ENCODE measurements around the gene PCSK5. TPM values are rescaled to one million over a fixed set of nuclear protein-coding genes. Genes with fewer than 3 reads are reported as not detected.

Gene PCSK5
- total and polyA plus RNA-seq, 2 of the 8 experiments (the other 6 are each of a cell fraction or from before 2014, with no cell fraction given): 5.5 to 10.7 TPM

DNA sequence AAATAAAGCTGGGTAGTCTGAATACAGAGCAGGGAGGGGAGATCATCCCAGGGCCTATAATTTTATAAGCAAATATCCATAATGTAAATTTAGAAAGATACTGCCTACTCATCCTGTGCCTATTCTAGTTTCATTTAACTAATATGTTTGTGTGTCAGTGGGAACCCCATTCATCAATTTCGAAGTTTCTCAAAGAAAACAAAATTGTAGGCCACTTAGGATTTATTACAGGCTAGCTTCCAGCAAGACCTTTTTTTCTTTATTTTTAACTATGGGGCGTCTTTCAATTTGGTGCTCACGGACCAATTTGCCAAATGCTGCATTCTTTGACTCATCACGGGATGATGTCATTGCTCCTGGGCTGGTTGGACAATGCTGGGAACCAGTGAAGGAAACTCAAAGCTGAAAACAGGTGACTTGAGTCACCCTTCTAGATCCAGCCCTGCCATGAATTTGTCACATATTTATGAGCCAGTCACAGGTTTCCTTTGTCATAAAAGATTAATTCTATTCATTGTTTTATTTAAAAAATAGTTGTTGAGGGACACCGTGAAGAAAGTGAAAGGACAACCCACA lies 13.4 kb downstream of the PCSK5 start (continued):
- TF ChIP-seq GABPA (IDR thresholded peaks at IDR 0.05; ENCODE audit: borderline replicate concordance, insufficient read depth, low read length) (no peak), HDAC2 (IDR thresholded peaks at IDR 0.05; ENCODE audit: borderline replicate concordance in 1 of 2, low read depth in 2 of 2, low read length in 2 of 2) (no peak), TBP (IDR thresholded peaks at IDR 0.05; ENCODE audit: low read depth, low read length) (no peak), CREB1 (IDR thresholded peaks at IDR 0.05) (no peak), CTBP2 (IDR thresholded peaks at IDR 0.05; ENCODE audit: borderline replicate concordance, insufficient read depth, insufficient read length, low read length) (no peak), CEBPB (IDR thresholded peaks at IDR 0.05; ENCODE audit: low read depth, low read length) (no peak)
- TF ChIP-seq, protein P1, sequence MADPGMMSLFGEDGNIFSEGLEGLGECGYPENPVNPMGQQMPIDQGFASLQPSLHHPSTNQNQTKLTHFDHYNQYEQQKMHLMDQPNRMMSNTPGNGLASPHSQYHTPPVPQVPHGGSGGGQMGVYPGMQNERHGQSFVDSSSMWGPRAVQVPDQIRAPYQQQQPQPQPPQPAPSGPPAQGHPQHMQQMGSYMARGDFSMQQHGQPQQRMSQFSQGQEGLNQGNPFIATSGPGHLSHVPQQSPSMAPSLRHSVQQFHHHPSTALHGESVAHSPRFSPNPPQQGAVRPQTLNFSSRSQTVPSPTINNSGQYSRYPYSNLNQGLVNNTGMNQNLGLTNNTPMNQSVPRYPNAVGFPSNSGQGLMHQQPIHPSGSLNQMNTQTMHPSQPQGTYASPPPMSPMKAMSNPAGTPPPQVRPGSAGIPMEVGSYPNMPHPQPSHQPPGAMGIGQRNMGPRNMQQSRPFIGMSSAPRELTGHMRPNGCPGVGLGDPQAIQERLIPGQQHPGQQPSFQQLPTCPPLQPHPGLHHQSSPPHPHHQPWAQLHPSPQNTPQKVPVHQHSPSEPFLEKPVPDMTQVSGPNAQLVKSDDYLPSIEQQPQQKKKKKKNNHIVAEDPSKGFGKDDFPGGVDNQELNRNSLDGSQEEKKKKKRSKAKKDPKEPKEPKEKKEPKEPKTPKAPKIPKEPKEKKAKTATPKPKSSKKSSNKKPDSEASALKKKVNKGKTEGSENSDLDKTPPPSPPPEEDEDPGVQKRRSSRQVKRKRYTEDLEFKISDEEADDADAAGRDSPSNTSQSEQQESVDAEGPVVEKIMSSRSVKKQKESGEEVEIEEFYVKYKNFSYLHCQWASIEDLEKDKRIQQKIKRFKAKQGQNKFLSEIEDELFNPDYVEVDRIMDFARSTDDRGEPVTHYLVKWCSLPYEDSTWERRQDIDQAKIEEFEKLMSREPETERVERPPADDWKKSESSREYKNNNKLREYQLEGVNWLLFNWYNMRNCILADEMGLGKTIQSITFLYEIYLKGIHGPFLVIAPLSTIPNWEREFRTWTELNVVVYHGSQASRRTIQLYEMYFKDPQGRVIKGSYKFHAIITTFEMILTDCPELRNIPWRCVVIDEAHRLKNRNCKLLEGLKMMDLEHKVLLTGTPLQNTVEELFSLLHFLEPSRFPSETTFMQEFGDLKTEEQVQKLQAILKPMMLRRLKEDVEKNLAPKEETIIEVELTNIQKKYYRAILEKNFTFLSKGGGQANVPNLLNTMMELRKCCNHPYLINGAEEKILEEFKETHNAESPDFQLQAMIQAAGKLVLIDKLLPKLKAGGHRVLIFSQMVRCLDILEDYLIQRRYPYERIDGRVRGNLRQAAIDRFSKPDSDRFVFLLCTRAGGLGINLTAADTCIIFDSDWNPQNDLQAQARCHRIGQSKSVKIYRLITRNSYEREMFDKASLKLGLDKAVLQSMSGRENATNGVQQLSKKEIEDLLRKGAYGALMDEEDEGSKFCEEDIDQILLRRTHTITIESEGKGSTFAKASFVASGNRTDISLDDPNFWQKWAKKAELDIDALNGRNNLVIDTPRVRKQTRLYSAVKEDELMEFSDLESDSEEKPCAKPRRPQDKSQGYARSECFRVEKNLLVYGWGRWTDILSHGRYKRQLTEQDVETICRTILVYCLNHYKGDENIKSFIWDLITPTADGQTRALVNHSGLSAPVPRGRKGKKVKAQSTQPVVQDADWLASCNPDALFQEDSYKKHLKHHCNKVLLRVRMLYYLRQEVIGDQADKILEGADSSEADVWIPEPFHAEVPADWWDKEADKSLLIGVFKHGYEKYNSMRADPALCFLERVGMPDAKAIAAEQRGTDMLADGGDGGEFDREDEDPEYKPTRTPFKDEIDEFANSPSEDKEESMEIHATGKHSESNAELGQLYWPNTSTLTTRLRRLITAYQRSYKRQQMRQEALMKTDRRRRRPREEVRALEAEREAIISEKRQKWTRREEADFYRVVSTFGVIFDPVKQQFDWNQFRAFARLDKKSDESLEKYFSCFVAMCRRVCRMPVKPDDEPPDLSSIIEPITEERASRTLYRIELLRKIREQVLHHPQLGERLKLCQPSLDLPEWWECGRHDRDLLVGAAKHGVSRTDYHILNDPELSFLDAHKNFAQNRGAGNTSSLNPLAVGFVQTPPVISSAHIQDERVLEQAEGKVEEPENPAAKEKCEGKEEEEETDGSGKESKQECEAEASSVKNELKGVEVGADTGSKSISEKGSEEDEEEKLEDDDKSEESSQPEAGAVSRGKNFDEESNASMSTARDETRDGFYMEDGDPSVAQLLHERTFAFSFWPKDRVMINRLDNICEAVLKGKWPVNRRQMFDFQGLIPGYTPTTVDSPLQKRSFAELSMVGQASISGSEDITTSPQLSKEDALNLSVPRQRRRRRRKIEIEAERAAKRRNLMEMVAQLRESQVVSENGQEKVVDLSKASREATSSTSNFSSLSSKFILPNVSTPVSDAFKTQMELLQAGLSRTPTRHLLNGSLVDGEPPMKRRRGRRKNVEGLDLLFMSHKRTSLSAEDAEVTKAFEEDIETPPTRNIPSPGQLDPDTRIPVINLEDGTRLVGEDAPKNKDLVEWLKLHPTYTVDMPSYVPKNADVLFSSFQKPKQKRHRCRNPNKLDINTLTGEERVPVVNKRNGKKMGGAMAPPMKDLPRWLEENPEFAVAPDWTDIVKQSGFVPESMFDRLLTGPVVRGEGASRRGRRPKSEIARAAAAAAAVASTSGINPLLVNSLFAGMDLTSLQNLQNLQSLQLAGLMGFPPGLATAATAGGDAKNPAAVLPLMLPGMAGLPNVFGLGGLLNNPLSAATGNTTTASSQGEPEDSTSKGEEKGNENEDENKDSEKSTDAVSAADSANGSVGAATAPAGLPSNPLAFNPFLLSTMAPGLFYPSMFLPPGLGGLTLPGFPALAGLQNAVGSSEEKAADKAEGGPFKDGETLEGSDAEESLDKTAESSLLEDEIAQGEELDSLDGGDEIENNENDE (IDR thresholded peaks at IDR 0.05; ENCODE audit: insufficient replicate concordance, low read length): no peak
